Uterus (tissue), 2 donors: ENCODE data around the gene DHODH.

Experiments used
- CTCF ChIP-seq, 4 experiments: fragments of 200-600 bp in 2 of 4; fragments of 450-650 bp in 2 of 4; sonication (generic) in 2 of 4; IDR thresholded peaks; one replicate each; pipeline ENCODE4 v1.5.1; 2016 to 2019; ENCODE audit warnings: antibody characterized with exemption in 4 of 4, mild to moderate bottlenecking in 2 of 4, moderate library complexity in 1 of 4
- POLR2A ChIP-seq, 2 donors: fragments of 450-650 bp; IDR thresholded peaks; one replicate each; pipeline ENCODE4 v1.6.1; 2016; ENCODE audit warnings: antibody characterized with exemption in 2 of 2, mild to moderate bottlenecking in 1 of 2, moderate library complexity in 1 of 2

- no peak for TF ChIP-seq POLR2A (IDR thresholded peaks at IDR 0.05)
- no peak for TF ChIP-seq CTCF (IDR thresholded peaks at IDR 0.05)
Measured at GRCh38 chr16:71963125-71963875, 45.2 kb upstream of the DHODH start.
